Measurements from ENCODE around the gene MXRA7. TPM values are rescaled to one million over a fixed set of nuclear protein-coding genes. Genes with fewer than 3 reads are reported as not detected.
A peak's percentile ranks its signal among the peaks of the same experiment; 100 is the strongest.
"Not testable (repeated sequence)": the region's sequence is repeated elsewhere in the genome, so short reads cannot be mapped to it uniquely, and the experiment has no call there.

The MXRA7 gene
- total RNA-seq, 5 donors from 2014 or later (not counting 1 experiment from before 2014, with no cell fraction given) = 5.9 to 14.7 (median 13.5) TPM

GRCh38 chr17:76636486-76637206 is 74.1 kb downstream of the MXRA7 start:
- 97% methylated on average over 3 of the region's 27 CpGs for WGBS (ENCODE audit: insufficient coverage)
- H3K27ac Mint-ChIP-seq; H3K36me3 ChIP-seq (ENCODE audit: control insufficient read depth in 2 of 2, extremely low read depth in 1 of 2, insufficient read depth in 1 of 2, low read length in 1 of 2); H3K9me3 ChIP-seq; H3K27ac ChIP-seq (ENCODE audit: low read length); H3K27me3 ChIP-seq (replicated peaks in 1 of 2; ENCODE audit: control insufficient read depth in 2 of 2, extremely low read depth in 1 of 2, insufficient read depth in 2 of 2, low read length in 1 of 2); H3K27me3 Mint-ChIP-seq; H3K4me1 ChIP-seq (ENCODE audit: control insufficient read depth in 1 of 2, extremely low read depth in 1 of 2, insufficient read depth in 2 of 2, low read length in 2 of 2); ATAC-seq (replicated peaks in 1 of 4); H3K9me3 Mint-ChIP-seq; POLR2A ChIA-PET; DNase-seq; H3K36me3 Mint-ChIP-seq; CTCF ChIA-PET; H3K4me3 Mint-ChIP-seq; H3K4me3 ChIP-seq (ENCODE audit: control insufficient read depth in 1 of 2, extremely low read depth in 1 of 2, low read length in 1 of 2): not testable (repeated sequence)
- peaks cover 14 to 16% (median 16%) of the 10 kb centered on the region in 3 donors for H3K4me1 Mint-ChIP-seq

- CTCF ChIA-PET = interaction anchor here in 1 of 2 donors (0.6 kb wide), 1 partner anchor 384 kb away, joined by 4 read pairs; no protein-coding TSS in a partner anchor
- no peak overlapping the region for H3K27ac Mint-ChIP-seq
Measured at GRCh38 chr17:76635659-76636360, 75.0 kb downstream of the MXRA7 start.

DNA sequence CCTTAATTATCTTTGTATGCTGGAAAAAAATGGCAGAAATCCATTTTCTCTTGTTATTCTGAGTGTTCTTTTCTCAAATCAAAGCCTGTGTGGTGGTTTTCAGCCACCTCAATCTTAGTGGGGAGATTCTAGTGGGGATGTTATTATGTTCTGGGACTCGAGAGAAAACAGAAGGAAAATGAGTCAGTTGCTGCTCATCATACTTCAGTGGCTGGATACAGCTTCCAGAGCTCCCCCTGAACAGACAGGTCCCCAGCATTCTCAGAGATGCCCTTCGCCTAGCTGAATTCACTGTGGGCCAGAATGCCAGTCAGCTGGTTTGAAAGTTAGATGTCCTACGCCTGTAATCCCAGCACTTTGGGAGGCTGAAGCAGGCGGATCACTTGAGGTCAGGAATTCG is 75.7 kb downstream of the MXRA7 start:
- no peaks in the 10 kb centered on the region for H3K9me3 ChIP-seq
- Mint-ChIP-seq H3K4me3 (no peak overlapping the region), H3K4me1 (peaks cover 1 to 9% (median 3%) of the 10 kb centered on the region in 3 donors), H3K27me3 (peaks cover 0 to 2% of the 10 kb centered on the region in 2 donors), H3K36me3 (no peaks in the 10 kb centered on the region), H3K27ac (no peak overlapping the region), H3K9me3 (no peaks in the 10 kb centered on the region)
- WGBS (ENCODE audit: insufficient coverage) = 84% methylated on average over 3 of the region's 5 CpGs
- ATAC-seq (replicated peaks in 1 of 4) (no peak), DNase-seq (no peak)
- H3K36me3 ChIP-seq (ENCODE audit: control insufficient read depth in 2 of 2, extremely low read depth in 1 of 2, insufficient read depth in 1 of 2, low read length in 1 of 2) = no peaks in the 10 kb centered on the region
- H3K27ac ChIP-seq (ENCODE audit: low read length) = no peak overlapping the region
- H3K4me1 ChIP-seq (ENCODE audit: control insufficient read depth in 1 of 2, extremely low read depth in 1 of 2, insufficient read depth in 2 of 2, low read length in 2 of 2) = no peaks in the 10 kb centered on the region
- no peak overlapping the region for H3K4me3 ChIP-seq (ENCODE audit: control insufficient read depth in 1 of 2, extremely low read depth in 1 of 2, low read length in 1 of 2)
- CTCF ChIA-PET = interaction anchor here in 1 of 2 donors (0.7 kb wide), 1 partner anchor 227 kb away, joined by 6 read pairs; no protein-coding TSS in a partner anchor
- POLR2A ChIA-PET = no interaction called here
- H3K27me3 ChIP-seq (replicated peaks in 1 of 2; ENCODE audit: control insufficient read depth in 2 of 2, extremely low read depth in 1 of 2, insufficient read depth in 2 of 2, low read length in 1 of 2) = peaks cover 0 to 6% of the 10 kb centered on the region in 2 experiments

More at GRCh38 chr17:76635659-76636360, 75.0 kb downstream of the MXRA7 start:
- H3K9me3 Mint-ChIP-seq = no peaks in the 10 kb centered on the region
- no peak overlapping the region for H3K4me3 Mint-ChIP-seq
- no peaks in the 10 kb centered on the region for H3K4me1 ChIP-seq (ENCODE audit: control insufficient read depth in 1 of 2, extremely low read depth in 1 of 2, insufficient read depth in 2 of 2, low read length in 2 of 2)
- H3K27me3 Mint-ChIP-seq = peaks cover 0 to 2% of the 10 kb centered on the region in 2 donors
- H3K36me3 ChIP-seq (ENCODE audit: control insufficient read depth in 2 of 2, extremely low read depth in 1 of 2, insufficient read depth in 1 of 2, low read length in 1 of 2) = no peaks in the 10 kb centered on the region
- peaks cover 9% of the 10 kb centered on the region in 3 donors for H3K4me1 Mint-ChIP-seq
- no peak overlapping the region for H3K27ac ChIP-seq (ENCODE audit: low read length)
- H3K9me3 ChIP-seq = no peaks in the 10 kb centered on the region
- WGBS (ENCODE audit: insufficient coverage) = no CpG with 5 or more reads among the region's 8 CpGs
- POLR2A ChIA-PET = no interaction called here
- ATAC-seq (replicated peaks in 1 of 4) (no peak), DNase-seq (no peak)
- peaks cover 0 to 6% of the 10 kb centered on the region in 2 experiments for H3K27me3 ChIP-seq (replicated peaks in 1 of 2; ENCODE audit: control insufficient read depth in 2 of 2, extremely low read depth in 1 of 2, insufficient read depth in 2 of 2, low read length in 1 of 2)
- H3K36me3 Mint-ChIP-seq = no peaks in the 10 kb centered on the region
- no peak overlapping the region for H3K4me3 ChIP-seq (ENCODE audit: control insufficient read depth in 1 of 2, extremely low read depth in 1 of 2, low read length in 1 of 2)

- H3K36me3 ChIP-seq (ENCODE audit: control insufficient read depth in 2 of 2, extremely low read depth in 1 of 2, insufficient read depth in 1 of 2, low read length in 1 of 2) = no peaks in the 10 kb centered on the region
- no peaks in the 10 kb centered on the region for H3K9me3 Mint-ChIP-seq
- H3K4me1 Mint-ChIP-seq = peaks cover 0 to 9% (median under 1%) of the 10 kb centered on the region in 3 donors
- POLR2A ChIA-PET = interaction anchor here in 1 of 2 donors (0.7 kb wide), 1 partner anchor 343 kb away, joined by 3 read pairs; no protein-coding TSS in a partner anchor
- CTCF ChIA-PET = no interaction called here
- DNase-seq = no peak
- peaks cover 0 to 6% of the 10 kb centered on the region in 2 experiments for H3K27me3 ChIP-seq (replicated peaks in 1 of 2; ENCODE audit: control insufficient read depth in 2 of 2, extremely low read depth in 1 of 2, insufficient read depth in 2 of 2, low read length in 1 of 2)
- H3K4me3 ChIP-seq (ENCODE audit: control insufficient read depth in 1 of 2, extremely low read depth in 1 of 2, low read length in 1 of 2) = no peak overlapping the region
- H3K9me3 ChIP-seq = no peaks in the 10 kb centered on the region
- no peaks in the 10 kb centered on the region for H3K36me3 Mint-ChIP-seq
- no peak for ATAC-seq (replicated peaks in 1 of 4)
- no peak overlapping the region for H3K27ac ChIP-seq (ENCODE audit: low read length)
- no peak overlapping the region for H3K4me3 Mint-ChIP-seq
- peaks cover 0 to 2% of the 10 kb centered on the region in 2 donors for H3K27me3 Mint-ChIP-seq
- H3K4me1 ChIP-seq (ENCODE audit: control insufficient read depth in 1 of 2, extremely low read depth in 1 of 2, insufficient read depth in 2 of 2, low read length in 2 of 2) = no peaks in the 10 kb centered on the region
- whole genome bisulfite sequencing (ENCODE audit: insufficient coverage) = 90% methylated on average over 2 of the region's 14 CpGs
- no peak overlapping the region for H3K27ac Mint-ChIP-seq
Measured at GRCh38 chr17:76633628-76634328, 77.0 kb downstream of the MXRA7 start.

GRCh38 chr17:76631821-76632565 is 78.8 kb downstream of the MXRA7 start:
- Histone ChIP-seq H3K9me3 (no peaks in the 10 kb centered on the region), H3K4me1 (ENCODE audit: control insufficient read depth in 1 of 2, extremely low read depth in 1 of 2, insufficient read depth in 2 of 2, low read length in 2 of 2) (no peaks in the 10 kb centered on the region), H3K36me3 (ENCODE audit: control insufficient read depth in 2 of 2, extremely low read depth in 1 of 2, insufficient read depth in 1 of 2, low read length in 1 of 2) (no peaks in the 10 kb centered on the region), H3K4me3 (ENCODE audit: control insufficient read depth in 1 of 2, extremely low read depth in 1 of 2, low read length in 1 of 2) (no peak overlapping the region), H3K27me3 (replicated peaks in 1 of 2; ENCODE audit: control insufficient read depth in 2 of 2, extremely low read depth in 1 of 2, insufficient read depth in 2 of 2, low read length in 1 of 2) (peaks cover 0 to 5% of the 10 kb centered on the region in 2 experiments), H3K27ac (ENCODE audit: low read length) (no peak overlapping the region)
- POLR2A ChIA-PET = interaction anchor here in 1 of 2 donors (0.6 kb wide), 1 partner anchor 12 kb away, joined by 3 read pairs; no protein-coding TSS in a partner anchor
- Mint-ChIP-seq H3K36me3 (no peaks in the 10 kb centered on the region), H3K27ac (peak overlapping the region; percentile 5 to 43), H3K4me3 (no peak overlapping the region), H3K4me1 (peaks cover 0 to 9% (median 0%) of the 10 kb centered on the region in 3 donors), H3K27me3 (peaks cover 0 to 2% of the 10 kb centered on the region in 2 donors), H3K9me3 (no peaks in the 10 kb centered on the region)
- CTCF ChIA-PET = no interaction called here
- peak in 1 of 4 experiments; percentile 94 for ATAC-seq (replicated peaks in 1 of 4)
- 46% methylated on average over 2 of the region's 10 CpGs for WGBS (ENCODE audit: insufficient coverage)
- peak in 6 of 35 experiments; percentile 8 to 25 (median 12) for DNase-seq

Measured in T-cell (primary cell).